ENCODE data around the gene MAN2B2.

The MAN2B2 gene

GRCh38 chr4:6609415-6610079, 34.6 kb downstream of the MAN2B2 start:
- peaks cover 1% of the 10 kb centered on the region for H3K79me1 ChIP-seq (ENCODE audit: low read depth, low read length)
- peaks cover 4 to 37% of the 10 kb centered on the region in 2 donors for H3K36me3 ChIP-seq (replicated peaks in 1 of 2; ENCODE audit: control insufficient read depth in 2 of 2, insufficient read depth in 2 of 2, low read length in 2 of 2)
- no peak overlapping the region for H2AK5ac ChIP-seq (ENCODE audit: low read depth, low read length)
- H3K4me3 ChIP-seq (ENCODE audit: low read length in 2 of 2): no peak overlapping the region
- H3K23ac ChIP-seq (ENCODE audit: low read depth, low read length, poor library complexity): peak overlapping the region; percentile 13
- H3K27ac ChIP-seq (replicated peaks; ENCODE audit: low read length): no peak overlapping the region
- no peak overlapping the region for H2BK120ac ChIP-seq (ENCODE audit: low read depth, low read length)
- H3K4ac ChIP-seq (ENCODE audit: low read length): no peak overlapping the region
- no peak overlapping the region for H2BK5ac ChIP-seq (ENCODE audit: low read length)
- H3K18ac ChIP-seq (ENCODE audit: low read length): no peak overlapping the region
- H2BK15ac ChIP-seq (ENCODE audit: low read length): no peak overlapping the region
- H3K9ac ChIP-seq (ENCODE audit: low read depth, low read length, poor library complexity): no peak overlapping the region
- no peak for DNase-seq (ENCODE audit: low spot score)
- H2AFZ ChIP-seq (ENCODE audit: low read length): no peak overlapping the region
- no CpG with 5 or more reads among the region's 26 CpGs for WGBS, 2 donors (ENCODE audit: extremely low coverage in 2 of 2, insufficient read length in 2 of 2, insufficient replicate concordance in 1 of 2)
- peaks cover 6 to 15% of the 10 kb centered on the region in 2 donors for H3K9me3 ChIP-seq (replicated peaks in 1 of 2; ENCODE audit: control insufficient read depth in 2 of 2, insufficient read depth in 1 of 2, low read depth in 1 of 2, low read length in 2 of 2)
- no peak overlapping the region for H4K8ac ChIP-seq (ENCODE audit: low read depth, low read length)
- no peak overlapping the region for H3K14ac ChIP-seq (ENCODE audit: low read length)
- H4K91ac ChIP-seq (ENCODE audit: low read depth, low read length, poor library complexity): no peak overlapping the region
- H3K4me1 ChIP-seq (ENCODE audit: control insufficient read depth in 2 of 2, insufficient read depth in 1 of 2, low read depth in 1 of 2, low read length in 2 of 2): peaks cover 0 to 3% of the 10 kb centered on the region in 2 donors
- H2BK12ac ChIP-seq (ENCODE audit: low read length): no peak overlapping the region
- no peaks in the 10 kb centered on the region for H3K27me3 ChIP-seq (ENCODE audit: control insufficient read depth in 3 of 3, insufficient read depth in 3 of 3, low read depth in 1 of 3, low read length in 3 of 3)
- H3K4me2 ChIP-seq (ENCODE audit: insufficient read depth, low read length, poor library complexity, severe bottlenecking): no peak overlapping the region

DNA sequence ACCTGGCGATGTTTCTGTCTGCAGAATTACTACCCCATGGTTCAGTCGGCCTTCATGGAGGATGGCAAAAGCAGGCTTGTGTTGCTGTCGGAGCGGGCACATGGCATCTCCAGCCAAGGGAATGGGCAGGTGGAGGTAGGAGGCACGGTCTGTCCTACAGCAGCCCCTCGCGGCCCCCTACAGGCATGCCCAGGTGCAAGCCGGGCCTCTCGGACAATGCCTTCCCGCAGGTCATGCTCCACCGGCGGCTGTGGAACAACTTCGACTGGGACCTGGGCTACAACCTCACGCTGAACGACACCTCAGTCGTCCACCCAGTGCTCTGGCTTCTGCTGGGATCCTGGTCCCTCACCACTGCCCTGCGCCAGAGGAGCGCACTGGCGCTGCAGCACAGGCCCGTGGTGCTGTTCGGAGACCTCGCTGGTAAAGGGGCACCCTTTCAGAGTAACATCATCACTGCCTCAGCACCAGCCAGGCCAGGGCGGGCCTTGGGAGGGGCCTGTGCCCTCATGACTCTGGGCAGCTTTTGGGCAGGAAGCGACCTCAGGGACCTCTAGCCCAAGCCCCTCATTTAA, 36.0 kb downstream of the MAN2B2 start:
- no peak overlapping the region for H2AFZ ChIP-seq (ENCODE audit: low read length)
- WGBS, 2 donors (ENCODE audit: extremely low coverage in 2 of 2, insufficient read length in 2 of 2, insufficient replicate concordance in 1 of 2): no CpG with 5 or more reads among the region's 24 CpGs

GRCh38 chr4:6612961-6613675, 38.1 kb downstream of the MAN2B2 start:
- peaks cover 0 to 3% of the 10 kb centered on the region in 2 donors for H3K4me1 ChIP-seq (ENCODE audit: control insufficient read depth in 2 of 2, insufficient read depth in 1 of 2, low read depth in 1 of 2, low read length in 2 of 2)
- H2AK5ac ChIP-seq (ENCODE audit: low read depth, low read length): no peak overlapping the region
- H3K36me3 ChIP-seq (replicated peaks in 1 of 2; ENCODE audit: control insufficient read depth in 2 of 2, insufficient read depth in 2 of 2, low read length in 2 of 2): peaks cover 7 to 41% of the 10 kb centered on the region in 2 donors
- no peak overlapping the region for H2BK120ac ChIP-seq (ENCODE audit: low read depth, low read length)
- no peak overlapping the region for H3K4ac ChIP-seq (ENCODE audit: low read length)
- no peak overlapping the region for H3K23ac ChIP-seq (ENCODE audit: low read depth, low read length, poor library complexity)
- no peaks in the 10 kb centered on the region for H3K9me3 ChIP-seq (replicated peaks in 1 of 2; ENCODE audit: control insufficient read depth in 2 of 2, insufficient read depth in 1 of 2, low read depth in 1 of 2, low read length in 2 of 2)
- no peak overlapping the region for H2BK5ac ChIP-seq (ENCODE audit: low read length)
- no peak overlapping the region for H3K4me3 ChIP-seq (ENCODE audit: low read length in 2 of 2)
- H3K4me2 ChIP-seq (ENCODE audit: insufficient read depth, low read length, poor library complexity, severe bottlenecking): no peak overlapping the region
- peaks cover 4% of the 10 kb centered on the region for H3K79me1 ChIP-seq (ENCODE audit: low read depth, low read length)
- no peak overlapping the region for H3K14ac ChIP-seq (ENCODE audit: low read length)
- H3K27ac ChIP-seq (replicated peaks; ENCODE audit: low read length): no peak overlapping the region
- no peak for DNase-seq (ENCODE audit: low spot score)
- no peak overlapping the region for H2AFZ ChIP-seq (ENCODE audit: low read length)
- no peak overlapping the region for H3K18ac ChIP-seq (ENCODE audit: low read length)
- H4K91ac ChIP-seq (ENCODE audit: low read depth, low read length, poor library complexity): no peak overlapping the region
- H2BK15ac ChIP-seq (ENCODE audit: low read length): no peak overlapping the region
- WGBS, 2 donors (ENCODE audit: extremely low coverage in 2 of 2, insufficient read length in 2 of 2, insufficient replicate concordance in 1 of 2): no CpG with 5 or more reads among the region's 3 CpGs
- H4K8ac ChIP-seq (ENCODE audit: low read depth, low read length): no peak overlapping the region
- H2BK12ac ChIP-seq (ENCODE audit: low read length): no peak overlapping the region
- H3K9ac ChIP-seq (ENCODE audit: low read depth, low read length, poor library complexity): no peak overlapping the region
- H3K27me3 ChIP-seq (ENCODE audit: control insufficient read depth in 3 of 3, insufficient read depth in 3 of 3, low read depth in 1 of 3, low read length in 3 of 3): no peaks in the 10 kb centered on the region

More for the DNA sequence above, 36.0 kb downstream of the MAN2B2 start:
- Histone ChIP-seq H3K23ac (ENCODE audit: low read depth, low read length, poor library complexity) (peak overlapping the region; percentile 83), H2BK5ac (ENCODE audit: low read length) (no peak overlapping the region), H4K91ac (ENCODE audit: low read depth, low read length, poor library complexity) (no peak overlapping the region), H3K14ac (ENCODE audit: low read length) (peak overlapping the region; percentile 66), H2BK12ac (ENCODE audit: low read length) (no peak overlapping the region), H2BK15ac (ENCODE audit: low read length) (peak overlapping the region; percentile 68), H3K9me3 (replicated peaks in 1 of 2; ENCODE audit: control insufficient read depth in 2 of 2, insufficient read depth in 1 of 2, low read depth in 1 of 2, low read length in 2 of 2) (peaks cover 0 to 3% of the 10 kb centered on the region in 2 donors), H3K36me3 (replicated peaks in 1 of 2; ENCODE audit: control insufficient read depth in 2 of 2, insufficient read depth in 2 of 2, low read length in 2 of 2) (peaks cover 4 to 30% of the 10 kb centered on the region in 2 donors), H3K4ac (ENCODE audit: low read length) (no peak overlapping the region), H3K9ac (ENCODE audit: low read depth, low read length, poor library complexity) (peak overlapping the region; percentile 68), H3K79me1 (ENCODE audit: low read depth, low read length) (peaks cover 1% of the 10 kb centered on the region), H2AK5ac (ENCODE audit: low read depth, low read length) (no peak overlapping the region), H2BK120ac (ENCODE audit: low read depth, low read length) (no peak overlapping the region), H3K27ac (replicated peaks; ENCODE audit: low read length) (no peak overlapping the region), H3K4me3 (ENCODE audit: low read length in 2 of 2) (peak overlapping the region in 1 of 2 donors; percentile 29), H3K4me1 (ENCODE audit: control insufficient read depth in 2 of 2, insufficient read depth in 1 of 2, low read depth in 1 of 2, low read length in 2 of 2) (peaks cover 0 to 3% of the 10 kb centered on the region in 2 donors), H3K4me2 (ENCODE audit: insufficient read depth, low read length, poor library complexity, severe bottlenecking) (no peak overlapping the region), H4K8ac (ENCODE audit: low read depth, low read length) (no peak overlapping the region), H3K27me3 (ENCODE audit: control insufficient read depth in 3 of 3, insufficient read depth in 3 of 3, low read depth in 1 of 3, low read length in 3 of 3) (no peaks in the 10 kb centered on the region), H3K18ac (ENCODE audit: low read length) (no peak overlapping the region)
- no peak for DNase-seq (ENCODE audit: low spot score)
